Fibroblast of lung (primary cell): ENCODE data around the gene TRERF1. TPM values are rescaled to one million over a fixed set of nuclear protein-coding genes. Genes with fewer than 3 reads are reported as not detected.

Source experiments
- DNase-seq, 2 donors: peaks; one replicate each; pipeline versions ENCODE4 v3.0.0 to v3.0.0-alpha.2; 2010; ENCODE audit warnings: low read depth in 2 of 2
- H2AFZ ChIP-seq: 2 replicates; pipeline ENCODE4 v1.5.1; 2012; ENCODE audit warnings: low read length, control low read depth, inconsistent platforms
- H3K27ac ChIP-seq: 2 replicates; pipeline ENCODE4 v1.5.1; 2011; ENCODE audit warnings: low read length, control low read depth; ENCODE audit not compliant: insufficient read depth
- H3K27me3 ChIP-seq: 2 replicates; pipeline ENCODE4 v1.5.1; 2011; ENCODE audit warnings: mild to moderate bottlenecking, low read length; ENCODE audit not compliant: control insufficient read depth, insufficient read depth
- H3K36me3 ChIP-seq: 2 replicates; pipeline ENCODE4 v1.5.1; 2011; ENCODE audit warnings: low read length; ENCODE audit not compliant: control insufficient read depth, insufficient read depth
- H3K4me1 ChIP-seq: 2 replicates; pipeline ENCODE4 v1.5.1; 2011; ENCODE audit warnings: low read length; ENCODE audit not compliant: control insufficient read depth, insufficient read depth; ENCODE audit errors: extremely low read depth
- H3K4me2 ChIP-seq: 2 replicates; pipeline ENCODE4 v1.5.1; 2011; ENCODE audit warnings: low read length, control low read depth; ENCODE audit not compliant: insufficient read depth; ENCODE audit errors: extremely low read depth
- H3K4me3 ChIP-seq, 4 experiments: fragments of 200-600 bp in 1 of 4; sonication (generic) in 1 of 4; replicated peaks in 1 of 4; 2 replicates each; pipeline ENCODE4 v1.5.1; 2011 to 2016; ENCODE audit warnings: low read length in 4 of 4, low read depth in 3 of 4, mild to moderate bottlenecking in 3 of 4, control low read depth in 2 of 4, inconsistent platforms in 1 of 4, mixed read lengths in 1 of 4; ENCODE audit not compliant: insufficient read depth in 1 of 4; ENCODE audit errors: control extremely low read depth in 1 of 4
- H3K79me2 ChIP-seq: 2 replicates; pipeline ENCODE4 v1.5.1; 2012; ENCODE audit warnings: mild to moderate bottlenecking, low read length, inconsistent platforms; ENCODE audit not compliant: control insufficient read depth, insufficient read depth
- H3K9ac ChIP-seq: 2 replicates; pipeline ENCODE4 v1.5.1; 2011; ENCODE audit warnings: mild to moderate bottlenecking, low read length, control low read depth; ENCODE audit not compliant: insufficient read depth
- H3K9me3 ChIP-seq: 2 replicates; pipeline ENCODE4 v1.5.1; 2012; ENCODE audit warnings: low read depth, low read length; ENCODE audit not compliant: control insufficient read depth, insufficient read depth
- H4K20me1 ChIP-seq: 2 replicates; pipeline ENCODE4 v1.5.1; 2011; ENCODE audit warnings: low read length; ENCODE audit not compliant: control insufficient read depth, insufficient read depth; ENCODE audit errors: extremely low read depth
- CTCF ChIP-seq, 2 donors: IDR thresholded peaks in 1 of 2; conservative IDR thresholded peaks in 1 of 2; 1 replicate in 1 of 2; 2 replicates in 1 of 2; pipeline ENCODE4 v1.5.1; 2011 to 2012; ENCODE audit warnings: low read length in 2 of 2, control low read depth in 1 of 2, inconsistent platforms in 1 of 2, low read depth in 1 of 2, mild to moderate bottlenecking in 1 of 2
- EZH2 ChIP-seq: IDR thresholded peaks from 2 replicates; pipeline ENCODE4 v1.5.1; 2012; ENCODE audit warnings: low read length, control low read depth, mild to moderate bottlenecking; ENCODE audit errors: missing control alignments
- polyA plus RNA-seq, 2 donors: library from polyadenylated mRNA; depleted of rRNA in 1 of 2; stranded (reverse) in 1 of 2; unstranded in 1 of 2; fragments of >200 nt; gene quantifications; 2 replicates each; pipeline ENCODE4 v1.2.1, GENCODE V29; 2011 to 2012; ENCODE audit warnings: missing spikeins in 1 of 2
- total RNA-seq: library from RNA; depleted of rRNA; stranded (reverse); fragments of >200 nt; gene quantifications from 2 replicates; pipeline ENCODE4 v1.2.1, GENCODE V29; 2014

Gene TRERF1
- total and polyA plus RNA-seq, 2 donors (not counting 1 experiment from before 2014, with no cell fraction given), result 6.3 to 8.3 TPM

- peak in 1 of 2 donors; percentile 19 for DNase-seq
- Histone ChIP-seq H2AFZ (no peak overlapping the region), H4K20me1 (no peaks in the 10 kb centered on the region), H3K27ac (peak overlapping the region; percentile 10), H3K4me2 (no peak overlapping the region), H3K4me1 (peaks cover 24% of the 10 kb centered on the region), H3K36me3 (no peaks in the 10 kb centered on the region), H3K4me3 (no peak overlapping the region), H3K27me3 (no peaks in the 10 kb centered on the region), H3K9me3 (no peaks in the 10 kb centered on the region), H3K9ac (no peak overlapping the region), H3K79me2 (peaks cover 81% of the 10 kb centered on the region)
- TF ChIP-seq EZH2 (no peak), CTCF (conservative IDR thresholded peaks at IDR 0.05 in 1 of 2, IDR thresholded peaks at IDR 0.05 in 1 of 2; ENCODE audit: low read depth in 1 of 2, low read length in 2 of 2) (no peak)
These were observed 11.7 kb downstream of the TRERF1 start for GRCh38 chr6:42440027-42440426.

GRCh38 chr6:42436825-42437224 is 14.9 kb downstream of the TRERF1 start:
- Histone ChIP-seq H2AFZ (no peak overlapping the region), H3K9me3 (no peaks in the 10 kb centered on the region), H3K4me3 (no peak overlapping the region), H3K79me2 (peaks cover 64% of the 10 kb centered on the region), H3K9ac (no peak overlapping the region), H4K20me1 (no peaks in the 10 kb centered on the region), H3K27ac (no peak overlapping the region), H3K27me3 (no peaks in the 10 kb centered on the region), H3K36me3 (no peaks in the 10 kb centered on the region), H3K4me2 (no peak overlapping the region), H3K4me1 (peaks cover 9% of the 10 kb centered on the region)
- TF ChIP-seq CTCF (conservative IDR thresholded peaks at IDR 0.05 in 1 of 2, IDR thresholded peaks at IDR 0.05 in 1 of 2; ENCODE audit: low read depth in 1 of 2, low read length in 2 of 2) (no peak), EZH2 (no peak)
- peak in 1 of 2 donors; percentile 53 for DNase-seq

GRCh38 chr6:42434237-42434636 is 17.5 kb downstream of the TRERF1 start:
- Histone ChIP-seq H2AFZ (no peak overlapping the region), H4K20me1 (no peaks in the 10 kb centered on the region), H3K9me3 (no peaks in the 10 kb centered on the region), H3K79me2 (peaks cover 58% of the 10 kb centered on the region), H3K27ac (no peak overlapping the region), H3K4me1 (peaks cover under 1% of the 10 kb centered on the region), H3K27me3 (no peaks in the 10 kb centered on the region), H3K4me3 (no peak overlapping the region), H3K36me3 (no peaks in the 10 kb centered on the region), H3K9ac (no peak overlapping the region), H3K4me2 (no peak overlapping the region)
- DNase-seq, result no peak
- no peak for TF ChIP-seq CTCF (conservative IDR thresholded peaks at IDR 0.05 in 1 of 2, IDR thresholded peaks at IDR 0.05 in 1 of 2; ENCODE audit: low read depth in 1 of 2, low read length in 2 of 2)
- TF ChIP-seq EZH2, result no peak
